ENCODE data around the gene SNN.

The SNN gene

DNA sequence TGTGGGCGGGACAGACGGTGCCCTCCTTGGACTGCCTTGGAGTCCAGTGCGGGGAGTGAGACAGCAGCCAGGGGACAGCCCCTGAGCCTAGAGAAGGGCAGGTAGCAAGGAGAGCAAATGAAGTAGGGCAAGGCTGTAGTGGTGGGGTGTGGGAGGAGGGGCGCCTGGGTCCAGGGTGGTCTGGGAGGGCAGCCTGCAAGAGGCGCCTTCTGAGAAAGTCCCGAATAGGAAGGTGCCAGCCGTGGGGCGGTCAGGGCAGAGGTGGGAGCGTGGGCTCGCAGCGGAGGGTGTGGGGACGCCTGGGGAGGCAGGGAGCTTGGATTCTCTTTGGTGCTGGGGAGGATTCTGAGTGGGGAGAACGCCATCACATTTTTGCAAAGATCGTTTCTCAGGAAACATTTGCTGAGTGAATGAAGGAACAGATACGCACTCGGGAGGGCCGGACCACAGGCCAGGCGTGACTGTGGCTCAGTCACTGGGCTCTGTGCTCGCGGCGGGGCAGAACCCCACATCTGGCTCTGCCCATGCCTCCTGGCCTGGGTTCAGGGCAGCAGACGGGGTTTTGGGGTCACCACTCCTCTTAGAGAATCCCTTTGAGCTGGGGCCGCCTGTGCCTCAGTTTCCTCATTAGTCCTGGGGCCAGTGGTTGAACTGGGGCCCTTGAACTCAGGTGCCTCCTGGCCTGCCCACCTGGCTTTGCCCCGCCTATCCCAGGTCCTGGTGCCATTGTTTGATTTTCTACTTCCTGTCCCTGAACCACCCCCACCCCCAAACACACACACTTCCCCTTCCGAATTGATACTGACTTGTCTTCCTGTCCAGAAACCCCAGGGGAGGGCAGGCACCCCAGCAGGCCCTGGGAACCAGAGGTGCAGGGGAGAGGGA lies 4.2 kb downstream of the SNN start:
- no peak for DNase-seq (ENCODE audit: low read depth)
- TF ChIP-seq, protein P1, sequence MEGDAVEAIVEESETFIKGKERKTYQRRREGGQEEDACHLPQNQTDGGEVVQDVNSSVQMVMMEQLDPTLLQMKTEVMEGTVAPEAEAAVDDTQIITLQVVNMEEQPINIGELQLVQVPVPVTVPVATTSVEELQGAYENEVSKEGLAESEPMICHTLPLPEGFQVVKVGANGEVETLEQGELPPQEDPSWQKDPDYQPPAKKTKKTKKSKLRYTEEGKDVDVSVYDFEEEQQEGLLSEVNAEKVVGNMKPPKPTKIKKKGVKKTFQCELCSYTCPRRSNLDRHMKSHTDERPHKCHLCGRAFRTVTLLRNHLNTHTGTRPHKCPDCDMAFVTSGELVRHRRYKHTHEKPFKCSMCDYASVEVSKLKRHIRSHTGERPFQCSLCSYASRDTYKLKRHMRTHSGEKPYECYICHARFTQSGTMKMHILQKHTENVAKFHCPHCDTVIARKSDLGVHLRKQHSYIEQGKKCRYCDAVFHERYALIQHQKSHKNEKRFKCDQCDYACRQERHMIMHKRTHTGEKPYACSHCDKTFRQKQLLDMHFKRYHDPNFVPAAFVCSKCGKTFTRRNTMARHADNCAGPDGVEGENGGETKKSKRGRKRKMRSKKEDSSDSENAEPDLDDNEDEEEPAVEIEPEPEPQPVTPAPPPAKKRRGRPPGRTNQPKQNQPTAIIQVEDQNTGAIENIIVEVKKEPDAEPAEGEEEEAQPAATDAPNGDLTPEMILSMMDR (conservative IDR thresholded peaks at IDR 0.05; ENCODE audit: low read depth, low read length), result no peak
- H3K4me3 ChIP-seq (ENCODE audit: low read length), result no peak overlapping the region

DNA sequence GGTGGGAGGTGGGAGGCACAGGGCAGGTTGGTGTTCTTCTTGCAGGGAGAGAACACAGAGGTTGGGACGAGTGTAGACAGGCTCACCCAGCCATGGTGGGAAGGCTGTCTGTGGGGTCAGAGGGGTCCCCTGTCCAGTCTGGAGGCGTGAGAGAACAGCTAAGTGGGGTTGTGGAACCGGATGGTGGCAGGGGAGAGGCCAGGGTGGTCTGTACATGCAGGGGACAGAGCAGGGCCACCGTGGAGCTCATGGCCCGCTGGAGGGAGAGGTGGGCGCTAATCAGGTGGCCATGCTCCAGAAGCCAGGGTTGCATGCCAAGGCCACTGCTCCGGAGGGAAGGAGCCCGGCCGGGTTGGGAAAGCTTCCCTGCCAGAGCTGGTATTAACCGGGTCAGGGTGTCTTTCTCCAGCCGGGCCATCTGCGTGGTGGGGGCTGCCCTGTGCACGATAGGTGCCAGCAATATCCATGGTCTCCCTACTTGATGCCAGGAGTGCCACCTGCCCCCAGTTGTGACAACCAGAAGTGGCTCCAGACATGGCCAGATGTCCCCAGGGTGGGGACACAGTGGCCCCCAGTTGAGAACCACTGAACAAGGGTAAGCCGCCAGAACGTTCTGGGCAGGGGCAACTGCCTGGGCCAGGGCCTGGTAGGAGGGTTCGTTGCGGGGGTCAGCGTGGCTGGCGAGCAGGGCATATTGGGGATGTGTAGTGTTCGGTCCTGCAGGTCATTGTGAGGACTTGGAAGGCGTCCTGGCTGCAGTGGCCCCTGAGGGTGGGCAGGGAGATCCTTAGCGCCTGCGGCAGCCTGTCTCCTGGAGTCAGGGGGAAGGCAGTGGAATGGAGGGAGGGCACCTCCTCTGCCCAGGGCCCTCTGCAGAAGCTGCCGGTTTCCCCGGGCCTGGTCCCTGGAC lies 5.1 kb downstream of the SNN start:
- TF ChIP-seq, protein P1 (conservative IDR thresholded peaks at IDR 0.05; ENCODE audit: low read depth, low read length), result no peak
- no peak for DNase-seq (ENCODE audit: low read depth)
- H3K4me3 ChIP-seq (ENCODE audit: low read length), result no peak overlapping the region

DNA sequence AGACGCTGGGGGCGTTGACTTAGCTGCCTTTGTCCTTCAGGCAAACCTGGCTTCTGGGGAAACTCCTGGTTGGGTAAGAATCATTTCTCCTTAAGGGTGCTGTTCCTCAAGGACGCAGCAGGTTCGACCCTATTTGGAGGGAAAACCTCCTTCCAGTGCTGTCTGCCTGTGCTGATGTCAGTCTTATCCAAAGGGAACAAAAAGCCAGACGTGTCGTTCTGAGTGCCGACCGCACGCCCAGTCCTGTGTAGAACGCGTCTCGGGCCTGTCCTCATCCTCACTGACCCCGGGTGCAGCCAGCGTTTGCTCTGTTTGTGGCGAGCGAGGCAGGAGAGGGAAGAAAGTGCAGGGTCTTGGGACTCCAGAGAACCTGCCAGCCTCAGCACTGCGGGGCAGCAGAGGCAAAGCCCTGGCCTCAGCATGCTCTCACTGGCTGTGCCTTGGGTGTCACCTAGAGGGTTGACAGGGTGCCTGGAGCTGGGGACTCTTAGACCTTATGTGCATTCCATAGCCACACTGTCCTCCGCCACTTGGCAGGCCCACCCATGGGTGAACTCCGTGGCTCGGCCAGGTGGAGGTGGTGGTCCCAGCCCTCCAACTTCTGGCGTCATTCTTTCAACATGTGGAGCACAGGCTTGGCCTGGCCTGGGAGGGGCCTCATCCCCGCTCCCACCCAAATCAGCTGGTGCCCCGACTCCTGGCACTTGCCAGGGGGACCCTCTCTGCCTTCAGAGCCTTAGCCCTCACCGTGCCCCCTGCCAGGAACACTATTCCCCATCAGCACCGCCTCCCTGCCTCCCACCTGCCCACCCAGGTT lies 6.0 kb downstream of the SNN start:
- TF ChIP-seq, protein P1 (conservative IDR thresholded peaks at IDR 0.05; ENCODE audit: low read depth, low read length), result no peak
- no peak overlapping the region for H3K4me3 ChIP-seq (ENCODE audit: low read length)
- no peak for DNase-seq (ENCODE audit: low read depth)

DNA sequence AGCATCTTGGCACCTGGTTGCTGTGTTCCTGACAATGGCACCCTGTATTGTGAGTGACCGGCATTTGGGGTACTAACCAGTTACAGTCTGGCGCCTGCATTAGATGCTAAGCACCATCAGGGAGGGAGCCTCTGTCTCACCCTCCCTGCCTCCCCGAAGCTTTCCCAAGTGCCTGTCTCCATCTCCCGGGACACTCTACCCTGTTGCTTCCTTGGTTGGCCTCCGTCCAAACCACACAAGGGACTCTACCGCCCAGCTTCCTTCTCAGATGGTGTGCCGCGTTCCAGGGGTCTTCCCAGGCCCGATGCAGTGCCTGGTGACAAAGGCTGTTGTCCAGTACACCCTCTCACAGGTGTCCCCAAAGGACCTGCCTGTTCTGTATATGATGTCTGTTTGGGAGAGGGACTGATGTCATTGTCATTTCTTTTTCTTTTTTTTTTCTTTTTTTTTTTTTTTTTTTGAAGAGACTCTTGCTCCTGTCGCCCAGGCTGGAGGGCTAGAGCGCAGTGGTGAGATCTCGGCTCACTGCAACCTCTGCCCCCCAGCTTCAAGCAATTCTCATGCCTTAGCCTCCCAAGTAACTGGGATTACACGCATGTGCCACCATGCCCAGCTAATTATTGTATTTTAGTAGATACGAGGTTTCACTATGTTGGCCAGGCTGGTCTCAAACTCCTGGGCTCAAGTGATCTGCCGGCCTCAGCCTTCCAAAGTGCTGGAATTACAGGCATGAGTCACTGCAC lies 6.7 kb downstream of the SNN start:
- DNase-seq (ENCODE audit: low read depth), result no peak
- no peak overlapping the region for H3K4me3 ChIP-seq (ENCODE audit: low read length)
- TF ChIP-seq, protein P1 (conservative IDR thresholded peaks at IDR 0.05; ENCODE audit: low read depth, low read length), result no peak

DNA sequence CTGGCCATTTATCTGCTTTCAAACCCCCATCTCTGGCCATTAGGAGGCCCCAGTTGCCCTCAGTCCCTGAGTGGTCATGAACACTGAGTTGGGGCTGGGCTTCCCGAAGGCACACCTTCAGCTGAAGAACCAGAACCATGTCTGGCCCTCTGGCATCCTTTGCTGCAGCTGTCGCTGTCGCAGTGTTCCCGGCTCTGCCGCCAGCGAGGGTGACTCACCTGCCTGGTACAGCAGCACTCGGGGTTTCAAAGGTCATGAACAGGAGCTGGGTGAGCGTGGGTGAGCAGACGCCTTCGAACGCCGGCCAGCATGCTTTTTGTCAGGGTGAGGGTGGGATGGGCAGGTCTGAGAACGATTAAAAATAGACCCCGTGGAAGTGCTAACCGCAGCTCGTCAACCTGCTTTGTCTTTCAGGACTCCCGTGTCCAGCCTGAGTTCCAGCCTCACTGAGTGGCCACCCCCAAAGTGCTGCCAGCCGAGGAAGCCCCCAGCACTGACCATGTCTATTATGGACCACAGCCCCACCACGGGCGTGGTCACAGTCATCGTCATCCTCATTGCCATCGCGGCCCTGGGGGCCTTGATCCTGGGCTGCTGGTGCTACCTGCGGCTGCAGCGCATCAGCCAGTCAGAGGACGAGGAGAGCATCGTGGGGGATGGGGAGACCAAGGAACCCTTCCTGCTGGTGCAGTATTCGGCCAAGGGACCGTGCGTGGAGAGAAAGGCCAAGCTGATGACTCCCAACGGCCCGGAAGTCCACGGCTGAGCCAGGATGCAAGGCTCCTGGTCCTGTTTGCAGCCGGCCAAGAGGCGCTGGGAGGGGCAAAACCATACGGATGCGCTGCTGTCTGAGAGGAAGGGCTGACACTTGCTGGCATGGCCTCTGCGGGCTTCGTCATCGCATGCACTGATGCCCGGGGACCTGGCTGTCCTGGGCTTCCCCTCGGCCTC lies 7.6 kb downstream of the SNN start:
- DNase-seq (ENCODE audit: low read depth), result peak; percentile 33
- TF ChIP-seq, protein P1 (conservative IDR thresholded peaks at IDR 0.05; ENCODE audit: low read depth, low read length), result no peak
- H3K4me3 ChIP-seq (ENCODE audit: low read length), result no peak overlapping the region
